Upper lobe of left lung (tissue), 6 donors: ENCODE data around the gene PRSS48. TPM values are rescaled to one million over a fixed set of nuclear protein-coding genes. Genes with fewer than 3 reads are reported as not detected.

ENCODE experiments used
- ATAC-seq, 2 donors: fragments of 200-7000 bp; cut with Tn5 transposase; one replicate each; pipeline ENCODE4 v1.9.1; 2022; ENCODE audit warnings: mild to moderate bottlenecking in 2 of 2, moderate library complexity in 2 of 2; ENCODE audit not compliant: low FRiP score in 2 of 2
- DNase-seq, 2 donors: peaks; one replicate each; pipeline ENCODE4 v3.0.0-alpha.2; 2019 to 2020
- H3K27ac ChIP-seq, 4 donors: fragments of 200-600 bp; sonication (generic); one replicate each; pipeline ENCODE4 v1.5.1; 2016 to 2019
- H3K27me3 ChIP-seq, 4 donors: fragments of 200-600 bp; sonication (generic); one replicate each; pipeline ENCODE4 v1.5.1; 2017 to 2019
- H3K36me3 ChIP-seq, 4 donors: fragments of 200-600 bp; sonication (generic); one replicate each; pipeline ENCODE4 v1.5.1; 2016 to 2019
- H3K4me1 ChIP-seq, 4 donors: fragments of 200-600 bp; sonication (generic); one replicate each; pipeline ENCODE4 v1.5.1; 2018 to 2019
- H3K4me3 ChIP-seq, 4 donors: fragments of 200-600 bp; sonication (generic); one replicate each; pipeline ENCODE4 v1.5.1; 2017 to 2019; ENCODE audit warnings: mild to moderate bottlenecking in 2 of 4, moderate library complexity in 1 of 4
- H3K9me3 ChIP-seq, 4 donors: fragments of 200-600 bp; sonication (generic); one replicate each; pipeline ENCODE4 v1.5.1; 2018 to 2019
- EP300 ChIP-seq, 4 donors: sonication (generic); formaldehyde crosslinking; IDR thresholded peaks; one replicate each; pipeline ENCODE4 v1.5.1; 2017; ENCODE audit warnings: antibody characterized with exemption in 4 of 4, control low read depth in 2 of 4
- POLR2A ChIP-seq, 4 donors: fragments of 450-650 bp; IDR thresholded peaks; one replicate each; pipeline ENCODE4 v1.5.1; 2016 to 2017; ENCODE audit warnings: antibody characterized with exemption in 4 of 4, mild to moderate bottlenecking in 2 of 4
- POLR2AphosphoS5 ChIP-seq, 2 donors: sonication (generic); formaldehyde crosslinking; IDR thresholded peaks; one replicate each; pipeline ENCODE4 v1.5.1; 2017; ENCODE audit warnings: antibody characterized with exemption in 2 of 2
- WGBS, 2 donors: methylation state at CpG; one replicate each; pipeline ENCODE4 v1.1.5; 2017 to 2018; 5-methylcytosine and 5-hydroxymethylcytosine counted together
- total RNA-seq, 6 donors: library from RNA; depleted of rRNA in 4 of 6; stranded (reverse); fragments of >200 nt in 4 of 6; gene quantifications; one replicate each; pipeline versions ENCODE4 v1.1.0 to v1.2.1, GENCODE V29; 2016 to 2021
- TF ChIP-seq, protein P1 (sequence below), 6 experiments: fragments of 450-650 bp in 4 of 6; fragments of 200-600 bp in 2 of 6; sonication (generic) in 2 of 6; IDR thresholded peaks; one replicate each; pipeline ENCODE4 v1.5.1; 2016 to 2019; ENCODE audit warnings: antibody characterized with exemption in 6 of 6
- donor health status: DM: no; HTN: no; CAD: no; lungs with moderate emphysema.
- donor health status: DM: no; HTN: yes; CAD: no; lungs with severe emphysema.

The PRSS48 gene
- total RNA-seq, 6 donors from 2014 or later: not detected

DNA sequence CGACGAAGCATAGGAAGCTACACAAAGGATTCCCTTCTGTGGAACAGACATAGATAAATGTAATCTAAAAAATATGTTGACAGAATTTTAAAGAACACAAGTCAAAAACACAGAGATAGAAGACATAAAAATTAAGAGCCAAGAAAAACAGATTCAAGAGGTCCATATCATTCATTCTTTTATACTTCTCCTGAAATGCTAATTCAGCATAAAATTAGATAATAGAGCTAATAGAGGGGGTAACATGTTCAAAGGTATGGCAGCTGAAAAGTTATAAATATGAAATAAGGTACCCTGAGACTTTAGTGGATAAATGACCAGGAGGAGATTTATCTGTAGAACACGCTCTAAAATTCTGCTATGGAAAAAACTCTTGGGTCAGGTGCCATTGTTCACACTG lies 37.4 kb upstream of the PRSS48 start:
- ATAC-seq (no peak), DNase-seq (no peak)
- Histone ChIP-seq H3K4me3 (no peak overlapping the region), H3K27me3 (no peaks in the 10 kb centered on the region), H3K27ac (no peak overlapping the region), H3K4me1 (peaks cover 0 to 4% (median 0%) of the 10 kb centered on the region in 4 donors), H3K36me3 (no peaks in the 10 kb centered on the region), H3K9me3 (no peaks in the 10 kb centered on the region)
- 85 to 88% methylated on average over 3 of the region's 3 CpGs for WGBS, 2 donors
- TF ChIP-seq EP300 (IDR thresholded peaks at IDR 0.05) (no peak), POLR2A (IDR thresholded peaks at IDR 0.05) (no peak)

DNA sequence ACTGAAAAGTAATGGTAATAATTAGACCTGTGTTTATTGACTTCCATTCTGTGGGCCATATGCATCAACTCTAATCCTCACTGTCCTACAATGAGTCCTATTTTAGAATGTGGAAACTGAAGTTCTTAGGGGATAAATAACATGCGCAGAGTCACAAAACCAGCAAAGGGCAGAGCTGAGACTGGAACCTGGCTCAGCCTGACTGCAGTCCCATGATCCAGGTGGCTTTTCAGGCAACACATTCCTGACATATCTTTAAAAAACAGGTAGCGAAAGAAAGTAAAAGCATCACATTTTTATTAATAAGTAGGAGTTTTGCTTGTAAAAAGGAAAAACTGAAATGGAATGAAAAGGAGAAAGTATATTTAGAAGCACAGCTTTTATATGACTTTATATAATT lies 34.7 kb upstream of the PRSS48 start:
- DNase-seq: no peak
- H3K36me3 ChIP-seq: no peaks in the 10 kb centered on the region
- no peaks in the 10 kb centered on the region for H3K9me3 ChIP-seq
- no peaks in the 10 kb centered on the region for H3K27me3 ChIP-seq
- ATAC-seq: no peak
- WGBS, 2 donors: 98 to 100% methylated on average over 2 of the region's 2 CpGs
- peaks cover 0 to 4% (median 0%) of the 10 kb centered on the region in 4 donors for H3K4me1 ChIP-seq
- TF ChIP-seq, protein P1, sequence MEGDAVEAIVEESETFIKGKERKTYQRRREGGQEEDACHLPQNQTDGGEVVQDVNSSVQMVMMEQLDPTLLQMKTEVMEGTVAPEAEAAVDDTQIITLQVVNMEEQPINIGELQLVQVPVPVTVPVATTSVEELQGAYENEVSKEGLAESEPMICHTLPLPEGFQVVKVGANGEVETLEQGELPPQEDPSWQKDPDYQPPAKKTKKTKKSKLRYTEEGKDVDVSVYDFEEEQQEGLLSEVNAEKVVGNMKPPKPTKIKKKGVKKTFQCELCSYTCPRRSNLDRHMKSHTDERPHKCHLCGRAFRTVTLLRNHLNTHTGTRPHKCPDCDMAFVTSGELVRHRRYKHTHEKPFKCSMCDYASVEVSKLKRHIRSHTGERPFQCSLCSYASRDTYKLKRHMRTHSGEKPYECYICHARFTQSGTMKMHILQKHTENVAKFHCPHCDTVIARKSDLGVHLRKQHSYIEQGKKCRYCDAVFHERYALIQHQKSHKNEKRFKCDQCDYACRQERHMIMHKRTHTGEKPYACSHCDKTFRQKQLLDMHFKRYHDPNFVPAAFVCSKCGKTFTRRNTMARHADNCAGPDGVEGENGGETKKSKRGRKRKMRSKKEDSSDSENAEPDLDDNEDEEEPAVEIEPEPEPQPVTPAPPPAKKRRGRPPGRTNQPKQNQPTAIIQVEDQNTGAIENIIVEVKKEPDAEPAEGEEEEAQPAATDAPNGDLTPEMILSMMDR (IDR thresholded peaks at IDR 0.05): no peak
- TF ChIP-seq EP300 (IDR thresholded peaks at IDR 0.05) (no peak), POLR2A (IDR thresholded peaks at IDR 0.05) (no peak), POLR2AphosphoS5 (IDR thresholded peaks at IDR 0.05) (no peak)
- H3K4me3 ChIP-seq: no peak overlapping the region
- no peak overlapping the region for H3K27ac ChIP-seq

DNA sequence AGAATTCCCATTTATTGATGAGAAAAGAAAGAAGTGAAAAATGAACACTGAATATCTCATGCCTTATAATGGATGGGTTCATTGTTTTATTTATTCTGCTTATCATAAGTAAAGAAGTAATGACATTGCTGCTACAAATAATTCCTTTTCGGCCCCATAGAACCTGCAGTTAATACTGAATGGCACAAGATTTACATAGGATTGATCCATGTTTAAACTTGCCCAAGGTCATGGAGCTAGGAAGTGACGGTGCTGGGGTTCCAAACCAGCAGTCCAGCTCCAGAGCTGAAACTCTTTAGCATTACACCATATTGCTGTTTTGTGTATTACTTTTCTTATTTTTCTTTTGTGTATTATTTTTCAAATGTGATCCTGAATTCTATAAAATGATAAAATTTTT lies 30.2 kb upstream of the PRSS48 start:
- 90 to 92% methylated on average over 2 of the region's 2 CpGs for WGBS, 2 donors
- Histone ChIP-seq H3K27ac (no peak overlapping the region), H3K9me3 (no peaks in the 10 kb centered on the region), H3K27me3 (no peaks in the 10 kb centered on the region), H3K36me3 (no peaks in the 10 kb centered on the region), H3K4me1 (peaks cover 0 to 2% (median under 1%) of the 10 kb centered on the region in 4 donors), H3K4me3 (no peak overlapping the region)
- no peak for DNase-seq
- TF ChIP-seq, protein P1 (IDR thresholded peaks at IDR 0.05): no peak
- no peak for TF ChIP-seq POLR2A (IDR thresholded peaks at IDR 0.05)
- no peak for TF ChIP-seq POLR2AphosphoS5 (IDR thresholded peaks at IDR 0.05)
- no peak for TF ChIP-seq EP300 (IDR thresholded peaks at IDR 0.05)
- no peak for ATAC-seq

- H3K27me3 ChIP-seq: no peaks in the 10 kb centered on the region
- H3K4me1 ChIP-seq: peaks cover 0 to 6% (median 2%) of the 10 kb centered on the region in 4 donors
- H3K4me3 ChIP-seq: no peak overlapping the region
- DNase-seq (no peak), ATAC-seq (no peak)
- H3K9me3 ChIP-seq: no peaks in the 10 kb centered on the region
- H3K27ac ChIP-seq: no peak overlapping the region
- WGBS, 2 donors: 94 to 99% methylated on average over 2 of the region's 2 CpGs
- TF ChIP-seq POLR2AphosphoS5 (IDR thresholded peaks at IDR 0.05): no peak
- no peak for TF ChIP-seq POLR2A (IDR thresholded peaks at IDR 0.05)
- no peaks in the 10 kb centered on the region for H3K36me3 ChIP-seq
These were observed 29.6 kb upstream of the PRSS48 start for GRCh38 chr4:151247395-151247794.

GRCh38 chr4:151248519-151248918 lies 28.4 kb upstream of the PRSS48 start:
- H3K9me3 ChIP-seq: no peaks in the 10 kb centered on the region
- TF ChIP-seq POLR2A (IDR thresholded peaks at IDR 0.05): no peak
- no peak for TF ChIP-seq POLR2AphosphoS5 (IDR thresholded peaks at IDR 0.05)
- TF ChIP-seq, protein P1 (IDR thresholded peaks at IDR 0.05): no peak
- no peak for TF ChIP-seq EP300 (IDR thresholded peaks at IDR 0.05)
- peaks cover 0 to 6% (median 2%) of the 10 kb centered on the region in 4 donors for H3K4me1 ChIP-seq
- no peak for ATAC-seq
- H3K27me3 ChIP-seq: no peaks in the 10 kb centered on the region
- no peak overlapping the region for H3K4me3 ChIP-seq
- H3K36me3 ChIP-seq: no peaks in the 10 kb centered on the region
- DNase-seq: no peak
- WGBS, 2 donors: 81 to 94% methylated on average over 2 of the region's 2 CpGs
- no peak overlapping the region for H3K27ac ChIP-seq

GRCh38 chr4:151250706-151251105 lies 26.3 kb upstream of the PRSS48 start:
- Histone ChIP-seq H3K4me1 (peaks cover 0 to 6% (median 2%) of the 10 kb centered on the region in 4 donors), H3K27ac (no peak overlapping the region), H3K27me3 (no peaks in the 10 kb centered on the region), H3K4me3 (no peak overlapping the region), H3K9me3 (no peaks in the 10 kb centered on the region), H3K36me3 (no peaks in the 10 kb centered on the region)
- DNase-seq (no peak), ATAC-seq (no peak)
- 76 to 82% methylated on average over 5 of the region's 5 CpGs for WGBS, 2 donors
- TF ChIP-seq, protein P1 (IDR thresholded peaks at IDR 0.05): no peak
- TF ChIP-seq EP300 (IDR thresholded peaks at IDR 0.05): no peak
- no peak for TF ChIP-seq POLR2AphosphoS5 (IDR thresholded peaks at IDR 0.05)
- TF ChIP-seq POLR2A (IDR thresholded peaks at IDR 0.05): no peak
